DMS53 treated with DMSO at 0.1 percent for 48 hours (cell line): Measurements from ENCODE around the gene NUTM2F.
"Not testable (repeated sequence)": the region's sequence is repeated elsewhere in the genome, so short reads cannot be mapped to it uniquely, and the experiment has no call there.

Experiments
- DNase-seq: peaks from one replicate; lab custom pipeline; 2025; ENCODE audit not compliant: unreplicated experiment; lab: John Stamatoyannopoulos, UW

NUTM2F gene

DNA sequence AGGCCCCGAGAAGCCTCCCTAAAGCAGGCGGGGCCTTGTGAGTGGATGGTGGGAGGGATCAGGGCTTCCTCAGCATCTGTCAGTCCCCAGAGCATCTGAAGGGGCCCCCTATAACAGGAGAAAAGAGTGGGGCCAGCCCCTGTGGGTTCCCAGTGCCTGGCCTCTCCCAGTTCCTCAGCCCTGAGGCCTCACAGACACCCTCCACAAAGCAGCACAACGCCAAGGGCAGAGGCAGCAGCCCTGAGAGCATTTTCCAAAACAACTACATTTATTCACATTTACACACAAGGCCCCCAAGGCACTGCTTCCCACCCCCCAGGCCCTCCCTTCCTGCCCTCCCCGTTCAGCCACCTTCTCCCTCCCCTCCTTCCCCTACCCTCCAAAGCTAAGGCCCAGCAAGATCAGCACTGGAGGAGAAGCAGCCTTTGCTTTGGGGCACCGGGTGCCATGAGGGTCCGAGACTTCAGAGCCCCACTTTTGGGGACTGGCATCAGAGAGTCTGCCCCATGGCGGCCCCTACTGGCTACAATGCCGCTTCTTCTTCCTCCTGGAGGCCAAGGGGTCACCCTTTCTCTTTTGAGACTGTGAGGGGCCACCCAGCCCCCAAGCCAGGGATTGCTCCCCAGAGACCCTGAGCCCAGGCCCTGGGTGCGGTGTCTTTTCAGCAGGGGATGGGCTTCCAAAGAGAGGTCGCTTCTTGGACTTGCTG lies 10.3 kb downstream of the NUTM2F start:
- not testable (repeated sequence) for DNase-seq

DNA sequence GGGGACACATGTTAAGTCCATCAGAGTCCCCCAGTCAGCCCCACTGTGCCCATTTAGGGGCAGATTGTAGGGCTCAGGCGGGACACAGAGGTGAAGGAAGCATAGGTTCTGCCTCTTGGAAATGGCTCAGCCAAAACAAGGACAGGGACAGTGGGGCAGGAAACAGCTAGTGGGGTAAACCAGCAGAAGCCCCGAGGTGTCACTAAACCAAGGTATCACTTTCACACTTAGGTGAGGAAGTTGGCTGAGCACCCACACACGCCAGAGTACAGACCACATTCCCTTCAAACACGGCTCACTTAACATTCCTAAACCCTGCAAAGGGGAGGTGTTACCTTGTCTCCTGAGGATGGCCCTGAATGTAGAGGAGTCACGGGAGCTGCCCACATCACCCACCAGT lies 12.2 kb downstream of the NUTM2F start:
- DNase-seq, result not testable (repeated sequence)

DNA sequence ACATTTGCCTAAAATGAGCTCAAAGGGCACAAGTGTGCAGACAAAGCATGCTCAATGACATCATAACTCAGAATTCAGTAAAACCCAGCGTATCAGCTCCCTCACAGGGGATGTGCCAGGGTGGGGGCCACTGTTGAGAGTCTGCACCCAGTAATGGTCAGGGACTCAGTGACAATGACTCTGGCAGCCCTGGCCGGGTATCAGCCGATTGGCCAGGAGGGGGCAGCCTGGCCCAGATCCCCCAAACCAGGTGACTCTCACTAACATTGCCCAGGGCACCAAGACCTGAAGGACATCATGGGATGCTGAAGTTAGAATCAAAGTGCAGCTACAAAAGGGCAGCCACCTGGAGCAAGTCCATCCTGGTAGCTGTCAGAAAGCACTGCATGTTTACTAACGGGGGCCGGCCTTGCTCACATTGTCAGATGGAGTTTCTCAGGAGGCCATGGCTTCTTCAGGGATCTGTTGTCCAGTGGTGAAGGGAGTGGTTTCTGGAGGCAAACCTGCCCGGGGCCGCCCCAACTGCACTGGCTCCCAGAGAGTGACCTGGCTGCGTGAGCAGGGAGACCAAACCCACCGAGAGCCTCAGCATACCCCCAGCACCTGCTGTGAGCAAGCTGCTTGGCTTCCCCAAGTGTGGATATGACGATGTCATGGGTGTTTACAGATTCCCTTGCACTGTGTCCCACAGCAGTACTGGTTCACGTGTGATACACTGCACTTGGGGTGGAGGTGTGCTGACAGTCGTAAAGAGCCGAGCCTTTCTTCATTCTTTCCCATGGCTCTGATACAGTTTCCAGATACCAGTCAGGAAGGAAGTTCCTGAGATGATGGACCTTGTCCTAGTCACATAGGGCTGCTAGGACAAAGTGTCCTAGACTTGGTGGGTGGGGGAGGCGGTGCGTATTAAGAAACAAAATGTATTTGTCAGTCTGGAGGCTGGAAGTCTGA lies 13.1 kb downstream of the NUTM2F start:
- not testable (repeated sequence) for DNase-seq

DNA sequence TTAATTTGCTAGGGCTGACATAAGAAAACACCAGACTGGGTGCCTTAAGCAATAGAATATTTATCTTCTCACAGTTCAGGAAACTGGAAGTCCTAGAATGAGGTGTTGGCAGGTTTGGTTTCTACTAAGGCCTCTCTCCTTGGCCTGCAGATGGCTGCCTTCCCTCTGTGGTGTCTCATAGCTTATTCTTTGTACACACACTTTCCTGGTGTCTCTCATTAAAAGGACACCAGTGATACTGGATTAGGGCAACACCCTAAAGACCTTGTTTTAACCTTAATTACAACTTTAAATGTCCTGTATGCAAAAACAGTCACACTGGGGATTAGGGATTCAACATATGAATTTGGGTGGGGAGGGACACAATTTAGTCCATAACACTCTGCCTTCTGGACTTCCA lies 25.1 kb downstream of the NUTM2F start:
- no peak for DNase-seq

DNA sequence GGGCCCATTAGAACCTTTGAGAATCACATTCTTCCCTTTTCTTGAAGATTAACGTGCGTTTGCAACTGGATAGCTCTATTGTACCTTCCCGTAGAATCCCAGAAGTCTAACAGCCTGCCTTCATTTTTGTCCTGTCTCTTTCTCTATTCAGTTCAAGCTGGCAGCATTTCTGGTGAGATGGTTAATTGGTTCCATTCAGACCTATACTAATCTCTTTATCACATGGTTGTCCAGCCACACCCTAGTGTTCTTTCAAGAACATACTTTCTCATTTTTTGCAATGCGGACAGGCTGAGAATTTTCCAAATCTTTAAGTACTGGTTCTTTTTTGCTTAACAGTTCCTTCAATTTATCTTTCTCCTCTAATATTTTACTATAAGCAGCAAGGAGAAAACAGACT lies 26.0 kb downstream of the NUTM2F start:
- DNase-seq, result no peak

DNA sequence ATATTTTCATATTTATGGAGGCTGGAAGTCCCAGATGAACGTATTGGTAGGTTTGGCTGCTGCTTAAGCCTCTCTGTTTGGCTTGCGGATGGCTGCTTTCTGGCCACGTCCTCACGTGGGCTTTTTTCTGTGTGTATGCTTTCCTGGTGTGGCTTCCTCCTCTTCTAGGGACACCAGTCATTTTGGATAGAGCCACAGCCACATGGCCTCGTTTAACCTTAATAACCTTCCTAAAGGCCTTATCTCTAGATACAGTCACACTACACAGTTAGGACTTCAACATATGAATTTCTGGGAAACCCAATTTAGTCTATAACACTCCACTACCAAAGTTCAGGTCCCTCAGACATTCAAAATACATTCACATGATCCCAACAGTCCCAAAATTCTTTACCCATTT lies 26.9 kb downstream of the NUTM2F start:
- DNase-seq, result no peak

DNA sequence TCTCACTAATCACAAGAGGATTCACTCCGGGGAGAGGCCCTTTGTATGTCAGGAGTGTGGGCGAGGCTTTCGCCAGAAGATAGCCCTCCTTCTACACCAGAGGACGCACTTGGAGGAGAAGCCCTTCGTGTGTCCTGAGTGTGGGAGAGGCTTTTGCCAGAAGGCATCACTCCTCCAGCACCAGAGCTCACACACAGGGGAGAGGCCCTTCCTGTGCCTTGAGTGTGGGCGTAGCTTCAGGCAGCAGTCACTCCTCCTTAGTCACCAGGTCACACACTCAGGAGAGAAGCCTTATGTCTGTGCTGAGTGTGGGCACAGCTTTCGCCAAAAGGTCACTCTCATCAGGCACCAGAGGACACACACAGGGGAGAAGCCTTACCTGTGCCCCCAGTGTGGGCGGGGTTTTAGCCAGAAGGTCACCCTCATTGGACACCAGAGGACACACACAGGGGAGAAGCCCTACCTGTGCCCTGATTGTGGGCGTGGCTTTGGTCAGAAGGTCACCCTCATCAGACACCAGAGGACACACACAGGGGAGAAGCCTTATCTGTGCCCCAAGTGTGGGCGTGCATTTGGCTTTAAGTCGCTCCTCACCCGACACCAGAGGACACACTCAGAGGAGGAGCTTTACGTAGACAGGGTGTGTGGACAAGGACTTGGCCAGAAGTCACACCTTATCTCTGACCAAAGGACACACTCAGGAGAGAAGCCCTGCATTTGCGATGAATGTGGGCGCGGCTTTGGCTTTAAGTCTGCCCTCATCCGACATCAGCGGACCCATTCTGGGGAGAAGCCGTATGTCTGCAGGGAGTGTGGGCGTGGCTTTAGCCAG lies 27.8 kb downstream of the NUTM2F start:
- DNase-seq, result no peak

DNA sequence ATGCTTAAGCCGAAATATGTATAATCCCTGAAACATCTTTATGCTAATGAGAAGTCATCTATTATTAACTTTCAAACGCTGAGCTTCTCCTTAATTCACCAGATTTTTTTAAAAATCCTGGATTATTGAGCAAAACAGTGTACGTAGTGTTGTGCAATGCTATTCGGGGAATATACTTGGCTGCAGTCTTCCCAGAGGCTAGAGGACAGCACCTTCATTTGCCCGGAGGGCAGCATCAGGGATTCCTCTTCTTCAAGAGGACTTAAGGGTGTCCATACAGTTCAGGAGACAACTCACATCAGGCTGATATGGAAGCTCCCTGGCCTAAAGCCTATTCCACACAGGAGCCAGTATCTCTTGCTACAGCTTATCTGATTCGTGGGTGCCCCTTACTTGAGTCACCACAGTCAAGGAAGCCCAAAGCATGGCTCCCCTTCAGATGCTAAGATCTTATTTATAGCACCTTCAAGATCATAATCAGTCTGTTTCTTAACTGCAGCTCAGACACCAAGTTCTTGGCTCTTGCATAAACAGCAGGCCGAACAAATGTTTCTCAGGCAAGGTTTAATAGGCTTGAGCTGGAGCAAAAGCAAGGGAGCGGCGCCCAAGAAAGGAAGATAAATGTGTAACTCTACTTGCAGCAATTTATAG lies 29.4 kb downstream of the NUTM2F start:
- no peak for DNase-seq

DNA sequence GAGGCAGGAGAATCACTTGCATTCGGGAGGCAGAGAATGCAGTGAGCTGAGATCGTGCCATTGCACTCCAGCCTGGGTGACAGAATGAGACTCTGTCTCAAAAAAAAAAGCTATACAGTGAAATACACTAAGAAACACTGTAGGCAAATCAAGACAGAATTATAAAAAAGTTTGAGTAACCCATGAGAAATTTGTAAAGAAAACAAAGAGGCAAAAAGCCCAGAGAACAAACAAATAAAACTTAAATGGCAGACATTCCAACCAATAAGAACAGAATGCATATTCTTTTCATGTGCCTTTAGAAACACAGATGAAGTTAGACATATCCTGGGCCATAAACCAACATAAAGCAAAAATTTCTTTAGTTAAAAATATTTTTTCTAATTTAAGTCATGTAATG lies 38.8 kb downstream of the NUTM2F start:
- DNase-seq, result no peak

DNA sequence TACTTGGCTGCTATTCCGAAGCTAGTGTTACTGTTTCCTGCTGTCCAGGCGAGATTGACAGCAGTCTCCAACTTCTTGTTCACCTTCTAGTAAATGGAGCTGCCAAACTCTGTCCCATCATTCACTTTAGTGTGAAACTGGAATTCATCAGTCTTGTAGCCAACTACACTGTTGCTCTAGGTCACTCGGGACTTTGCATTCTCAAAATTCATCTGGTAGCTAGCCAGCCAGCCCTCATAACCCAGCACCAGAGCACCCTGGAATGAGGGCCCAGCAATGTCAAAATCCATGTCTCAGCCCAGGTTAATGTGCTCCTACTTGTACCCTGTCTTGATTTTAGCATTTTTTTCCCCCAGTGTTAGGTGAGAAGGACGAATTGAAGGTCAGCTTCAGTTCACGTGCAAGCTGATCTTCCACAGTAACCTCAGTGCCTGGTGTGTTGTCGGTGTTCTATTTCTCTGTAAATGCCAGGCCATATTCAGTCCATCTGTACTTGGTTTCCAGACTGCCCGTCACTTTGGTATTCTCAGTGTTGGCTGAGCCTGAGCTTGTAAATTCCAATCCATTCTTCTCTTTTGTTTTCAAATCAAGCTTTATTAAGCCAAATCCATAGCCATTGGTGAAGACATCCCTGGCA lies 40.4 kb downstream of the NUTM2F start:
- DNase-seq, result no peak

DNA sequence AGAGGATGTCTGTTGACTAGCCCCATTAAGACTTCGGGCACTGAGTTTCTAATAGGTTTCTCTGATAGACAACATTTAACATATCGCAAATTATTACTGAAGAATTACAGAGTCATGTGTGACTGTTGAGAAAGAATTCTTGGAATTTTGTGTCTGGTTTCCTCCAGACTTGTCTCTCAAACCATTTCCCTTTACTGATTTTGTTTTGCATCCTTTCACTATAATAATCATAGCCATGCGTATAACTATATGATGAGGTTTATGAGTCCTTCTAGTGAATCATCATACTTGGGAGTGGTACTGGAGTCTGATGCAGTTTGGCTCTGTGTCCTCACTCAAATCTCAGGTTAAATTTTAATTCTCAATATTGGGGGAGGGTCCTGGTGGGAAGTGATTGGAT lies 42.3 kb downstream of the NUTM2F start:
- DNase-seq, result no peak

DNA sequence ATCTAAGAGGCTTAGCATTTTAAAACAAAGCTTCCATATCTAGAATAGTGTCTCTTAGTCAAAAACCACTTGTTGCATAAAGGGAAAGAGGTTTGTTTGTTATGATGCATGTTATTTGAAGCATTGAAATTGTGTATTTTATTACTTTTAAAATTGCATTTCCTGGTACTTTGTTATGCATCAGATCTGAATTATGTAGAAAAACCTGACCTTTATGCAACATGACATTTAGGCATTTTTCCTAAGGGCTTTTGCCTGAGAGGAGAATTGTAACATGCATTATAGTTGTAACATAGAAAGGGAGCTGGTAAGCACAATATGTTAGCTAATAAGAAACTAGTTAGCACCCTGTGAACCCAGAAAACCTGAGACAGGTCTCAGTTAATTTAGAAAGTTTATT lies 47.3 kb downstream of the NUTM2F start:
- DNase-seq, result no peak

DNA sequence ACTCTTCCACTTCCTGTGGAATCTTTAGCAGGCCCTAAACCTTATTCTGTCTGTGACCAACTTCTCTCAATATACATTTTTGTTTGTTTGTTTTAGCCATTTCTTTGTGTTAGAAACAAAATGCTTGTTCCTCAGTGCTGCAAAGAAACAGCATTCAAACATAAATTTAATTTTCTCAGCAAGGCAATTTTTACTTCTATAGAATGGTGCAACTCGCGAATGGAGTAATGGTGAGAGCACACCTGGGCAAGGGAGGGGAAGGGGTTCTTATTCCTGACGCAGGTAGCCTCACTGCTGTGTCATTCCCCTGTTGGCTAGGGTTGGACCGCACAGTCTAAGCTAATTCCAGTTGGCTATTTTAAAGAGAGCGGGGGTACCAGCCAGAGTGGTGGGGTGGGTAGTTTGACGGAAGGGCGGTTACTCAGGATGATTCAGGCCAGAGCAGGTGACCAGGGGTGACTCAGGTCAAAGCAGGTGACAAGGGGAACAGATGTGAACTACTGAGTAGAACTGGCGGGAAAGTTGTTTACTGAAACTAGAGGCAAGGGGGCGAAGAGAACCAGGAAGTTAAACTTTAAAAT lies 47.9 kb downstream of the NUTM2F start:
- DNase-seq, result no peak

DNA sequence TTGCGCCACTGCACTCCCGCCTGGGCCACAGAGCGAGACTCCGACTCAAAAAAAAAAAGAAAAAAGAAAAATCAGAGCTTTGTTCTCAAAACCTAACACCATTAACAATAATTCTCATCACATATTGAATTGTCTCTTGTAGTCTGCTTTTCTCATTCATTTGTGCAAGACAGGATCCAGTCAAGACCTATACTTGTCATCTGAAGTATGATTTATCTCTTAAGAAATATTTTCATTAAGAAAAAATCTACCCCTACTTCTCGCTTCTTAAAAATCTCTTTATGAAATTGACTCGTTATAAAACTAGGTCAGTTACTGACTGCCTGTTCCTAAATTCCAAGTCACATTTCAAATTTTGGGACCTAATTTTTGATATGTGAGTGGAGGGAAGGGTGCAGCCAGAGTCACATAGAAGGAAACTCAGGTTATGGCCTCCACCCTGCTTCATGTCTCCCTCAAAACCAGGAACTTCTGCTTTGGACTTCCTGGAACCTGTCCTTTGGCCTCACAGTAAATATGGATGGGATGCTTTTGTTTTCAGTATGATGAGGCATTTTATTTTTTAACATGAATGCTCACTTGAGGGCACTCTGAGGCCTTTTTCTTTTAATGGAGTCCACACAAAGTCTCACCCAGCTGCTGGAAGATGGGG lies 50.4 kb downstream of the NUTM2F start:
- no peak for DNase-seq

DNA sequence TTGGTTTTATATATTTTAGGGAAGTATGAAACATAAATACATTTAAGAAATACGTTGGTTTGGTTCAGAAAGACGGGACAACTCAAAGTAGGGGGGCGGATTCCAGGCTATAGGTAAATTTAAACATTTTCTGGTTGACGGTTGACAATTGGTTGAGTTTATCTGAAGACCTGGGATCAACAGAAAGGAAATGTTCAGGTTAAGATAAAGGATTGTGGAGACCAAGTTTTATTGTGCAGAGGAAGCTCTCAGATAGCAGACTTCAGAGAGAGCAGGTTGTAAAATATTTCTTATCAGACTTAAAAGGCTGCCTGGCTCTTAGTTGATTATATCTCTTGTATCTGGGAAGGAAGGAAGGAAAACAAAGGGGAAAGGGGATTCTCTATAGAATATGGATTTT lies 51.4 kb downstream of the NUTM2F start:
- not testable (repeated sequence) for DNase-seq

DNA sequence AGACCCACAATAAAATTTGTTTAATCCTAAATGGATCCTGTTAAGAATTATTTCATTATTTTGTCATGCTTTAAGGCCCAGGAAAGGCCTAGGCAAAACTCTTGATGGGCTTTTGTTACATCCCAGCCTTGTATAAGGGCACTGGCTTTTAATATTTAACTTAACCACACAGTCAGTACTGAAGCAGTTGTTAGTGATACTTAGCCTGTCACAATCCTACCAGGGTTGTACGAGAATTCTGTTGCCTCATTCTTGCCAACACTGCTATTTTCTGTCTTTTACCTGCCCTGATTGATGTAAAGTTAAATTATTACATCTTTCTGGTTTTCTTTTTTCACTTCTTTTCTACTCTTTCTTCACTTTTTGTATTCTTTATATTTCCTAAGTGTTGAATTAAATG lies 58.4 kb downstream of the NUTM2F start:
- peak; percentile 9 for DNase-seq

DNA sequence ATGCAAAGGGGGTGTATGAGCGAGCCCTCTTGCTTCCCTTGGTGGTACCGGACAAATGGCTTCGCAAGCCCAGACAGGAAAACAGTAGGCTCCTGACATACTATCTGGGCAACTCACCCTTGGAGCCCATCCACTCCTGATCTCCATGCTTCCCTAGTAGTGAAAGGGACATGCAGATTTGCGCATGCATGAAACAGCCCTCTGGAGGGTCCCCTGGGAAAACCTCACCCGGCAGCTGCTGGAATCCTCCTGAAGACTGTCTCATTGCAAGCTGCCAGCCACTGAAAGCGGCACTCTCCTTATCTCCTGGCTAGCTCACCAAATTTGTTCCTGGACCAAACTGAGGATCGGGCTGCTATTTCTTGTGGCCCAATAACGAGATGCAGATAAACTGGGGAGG lies 59.2 kb downstream of the NUTM2F start:
- no peak for DNase-seq
